ENCODE data around the gene EME1. TPM values are rescaled to one million over a fixed set of nuclear protein-coding genes. Genes with fewer than 3 reads are reported as not detected.
A peak's percentile ranks its signal among the peaks of the same experiment; 100 is the strongest.

EME1 gene
- total and polyA plus RNA-seq, 2 of the 13 experiments (the other 11 are each of a cell fraction or from before 2014, with no cell fraction given): 20.7 to 24.6 TPM

GRCh38 chr17:50372758-50373556, at the start of gene EME1, which contains the start of gene MRPL27 (continued):
- TF ChIP-seq SRY (CRISPR knock-in tag; IDR thresholded peaks at IDR 0.05): no peak; the same call in none of the 2 replicates
- TF ChIP-seq MEIS2 (CRISPR knock-in tag; IDR thresholded peaks at IDR 0.05): peak; percentile 85
- TF ChIP-seq RCOR2 (CRISPR knock-in tag; IDR thresholded peaks at IDR 0.05): no peak
- TF ChIP-seq ZFP91 (CRISPR knock-in tag; IDR thresholded peaks at IDR 0.05; ENCODE audit: borderline replicate concordance): peak; percentile 97
- TF ChIP-seq TCF12 (IDR thresholded peaks at IDR 0.05): no peak
- TF ChIP-seq TCF12 (CRISPR knock-in tag; IDR thresholded peaks at IDR 0.05): peak; percentile 62; the same call in 1 of the 2 replicates
- TF ChIP-seq KAT8 (CRISPR knock-in tag; IDR thresholded peaks at IDR 0.05): peak; percentile 100
- peak; percentile 81 for TF ChIP-seq RXRA (CRISPR knock-in tag; IDR thresholded peaks at IDR 0.05)
- TF ChIP-seq CENPX (CRISPR knock-in tag; IDR thresholded peaks at IDR 0.05): no peak
- peak; percentile 82; the same call in 1 of the 2 replicates for TF ChIP-seq SNAPC5 (CRISPR knock-in tag; IDR thresholded peaks at IDR 0.05; ENCODE audit: borderline replicate concordance)
- peak; percentile 97 for TF ChIP-seq ZNF350 (CRISPR knock-in tag; IDR thresholded peaks at IDR 0.05; ENCODE audit: borderline replicate concordance, low read depth)
- TF ChIP-seq PHF20 (CRISPR knock-in tag; IDR thresholded peaks at IDR 0.05): peak; percentile 99
- 0 out of 2 replicates have a peak, but pooled peaks have one; percentile 45 for TF ChIP-seq FOXO4 (CRISPR knock-in tag; conservative IDR thresholded peaks at IDR 0.05)
- TF ChIP-seq ZNF614 (CRISPR knock-in tag; IDR thresholded peaks at IDR 0.05; ENCODE audit: borderline replicate concordance): peak; percentile 90; the same call in 1 of the 2 replicates
- peak; percentile 71 for TF ChIP-seq FOXA3 (CRISPR knock-in tag; IDR thresholded peaks at IDR 0.05)
- TF ChIP-seq E2F2 (CRISPR knock-in tag; IDR thresholded peaks at IDR 0.05; ENCODE audit: borderline replicate concordance): peak; percentile 67; the same call in 1 of the 2 replicates
- peak; percentile 63 for TF ChIP-seq ZNF143 (CRISPR knock-in tag; IDR thresholded peaks at IDR 0.05)
- TF ChIP-seq ZNF362 (CRISPR knock-in tag; IDR thresholded peaks at IDR 0.05; ENCODE audit: borderline replicate concordance): peak; percentile 42; the same call in 1 of the 2 replicates
- peak; percentile 65; the same call in 1 of the 2 replicates for TF ChIP-seq RXRB (CRISPR knock-in tag; IDR thresholded peaks at IDR 0.05; ENCODE audit: borderline replicate concordance)
- TF ChIP-seq ZNF382 (CRISPR knock-in tag; IDR thresholded peaks at IDR 0.05; ENCODE audit: borderline replicate concordance): no peak
